Stimulated activated CD8-positive, alpha-beta memory T cell treated with anti-CD3 and anti-CD28 coated beads, Interleukin-15, amount 100 ng/mL, for 24 hours (primary cell): ENCODE data around the gene RDH16.

Experiments
- DNase-seq: peaks from one replicate; pipeline ENCODE4 v3.0.0-alpha.2; 2020; ENCODE audit warnings: low read depth

The RDH16 gene, protein sequence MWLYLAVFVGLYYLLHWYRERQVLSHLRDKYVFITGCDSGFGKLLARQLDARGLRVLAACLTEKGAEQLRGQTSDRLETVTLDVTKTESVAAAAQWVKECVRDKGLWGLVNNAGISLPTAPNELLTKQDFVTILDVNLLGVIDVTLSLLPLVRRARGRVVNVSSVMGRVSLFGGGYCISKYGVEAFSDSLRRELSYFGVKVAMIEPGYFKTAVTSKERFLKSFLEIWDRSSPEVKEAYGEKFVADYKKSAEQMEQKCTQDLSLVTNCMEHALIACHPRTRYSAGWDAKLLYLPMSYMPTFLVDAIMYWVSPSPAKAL

GRCh38 chr12:56957229-56958052 lies at the start of gene RDH16:
RDH16 (minus strand) TSS chr12:56957608; CDS start chr12:56957462, 146 bp downstream.
- no peak for DNase-seq

DNA sequence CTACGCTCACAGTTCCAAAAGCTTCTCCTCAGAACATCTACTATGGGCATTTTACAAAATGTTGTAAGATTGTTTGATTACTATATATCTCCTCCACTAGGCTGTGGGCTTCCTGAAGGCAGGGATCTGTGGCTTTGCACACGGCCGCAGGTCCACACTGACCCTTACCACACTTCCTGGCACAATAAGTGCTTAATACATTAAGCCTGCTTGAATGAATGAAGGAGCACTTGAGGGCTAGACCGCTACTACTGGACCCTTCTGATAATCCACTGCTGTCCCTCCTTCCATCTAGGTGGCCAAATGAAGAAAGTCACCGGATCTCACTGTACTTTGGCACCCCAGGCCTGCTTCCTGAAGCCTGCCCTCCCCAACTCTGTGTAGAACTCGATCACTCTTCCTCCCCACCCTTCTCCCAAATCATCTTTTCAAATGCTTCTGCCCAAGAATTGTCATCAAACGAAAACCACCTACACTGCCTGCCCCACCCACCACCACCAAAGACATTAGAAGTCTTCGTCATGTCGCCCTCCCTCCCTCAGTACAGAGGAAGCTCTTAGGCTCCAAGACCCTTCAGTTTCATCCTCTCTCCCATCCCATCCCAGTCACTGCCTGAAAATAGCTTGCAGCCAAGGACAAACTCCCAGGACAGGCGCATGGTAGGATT lies 49.5 kb upstream of the RDH16 start:
- no peak for DNase-seq

DNA sequence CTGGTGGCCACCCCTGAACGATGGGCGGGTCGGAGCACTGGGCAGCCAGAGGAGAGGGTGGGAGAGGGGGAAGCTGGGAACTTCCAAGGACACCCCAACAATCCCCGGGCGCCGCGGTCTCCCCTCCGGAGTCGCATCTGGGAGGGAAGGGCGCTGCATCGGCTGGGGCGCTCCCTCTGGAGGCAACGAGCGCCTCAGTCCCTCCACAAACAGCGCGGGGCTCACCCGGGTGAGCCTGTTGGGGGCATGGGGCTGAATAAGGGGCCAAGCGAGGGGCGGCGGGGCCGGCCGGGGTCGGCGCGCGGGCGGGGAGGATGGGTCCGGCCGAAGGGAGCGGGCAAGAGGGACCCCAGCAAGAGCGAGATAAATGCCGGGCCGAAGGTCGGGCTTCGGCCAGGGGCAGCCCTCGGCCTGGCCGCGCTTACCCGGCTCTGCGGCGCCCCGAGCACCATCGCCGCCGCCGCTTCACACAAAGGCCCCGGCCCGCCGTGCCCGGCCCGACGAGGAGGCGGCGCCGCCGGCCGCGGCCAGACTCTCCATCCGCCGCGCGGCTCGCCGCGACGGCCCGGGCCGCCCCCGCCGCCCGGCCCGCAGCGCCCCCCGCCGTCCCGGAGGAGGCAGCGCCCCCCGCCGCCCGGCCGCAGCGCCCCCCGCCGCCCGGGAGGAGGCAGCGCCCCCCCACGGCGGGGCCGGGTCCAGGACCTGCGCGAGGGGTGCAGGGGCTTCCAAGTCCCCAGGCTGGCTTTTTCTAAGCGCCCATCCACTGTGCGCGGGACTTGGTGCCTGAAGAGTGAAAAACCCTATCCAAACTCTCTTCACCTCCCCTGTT lies 48.8 kb upstream of the RDH16 start, which contains the start of gene ZBTB39:
TSS of gene ZBTB39 (minus strand) at position 567 of the 829 bp plus-strand sequence. CDS start 1,629 bp downstream, outside the sequence.
- DNase-seq, result peak; percentile 47

DNA sequence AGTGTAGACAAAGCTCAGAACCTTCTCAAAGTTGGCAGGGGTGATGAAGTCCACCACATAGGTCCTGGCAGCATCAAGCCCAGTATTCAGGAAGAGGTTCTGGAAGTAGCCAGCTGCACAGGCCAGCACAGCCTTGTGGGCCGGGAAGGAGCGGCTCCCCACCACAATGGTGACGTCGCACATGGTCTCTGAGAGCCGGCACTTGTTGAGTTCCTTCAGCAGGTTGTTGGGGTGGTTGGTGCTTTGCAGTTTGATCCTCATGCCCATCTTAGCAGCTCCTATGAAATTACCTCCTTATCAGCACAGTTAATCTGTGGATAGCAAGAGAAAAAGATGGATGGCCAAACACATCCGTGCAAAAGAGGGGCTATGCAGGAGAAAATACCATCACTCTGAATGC lies 47.2 kb upstream of the RDH16 start:
- DNase-seq, result no peak

DNA sequence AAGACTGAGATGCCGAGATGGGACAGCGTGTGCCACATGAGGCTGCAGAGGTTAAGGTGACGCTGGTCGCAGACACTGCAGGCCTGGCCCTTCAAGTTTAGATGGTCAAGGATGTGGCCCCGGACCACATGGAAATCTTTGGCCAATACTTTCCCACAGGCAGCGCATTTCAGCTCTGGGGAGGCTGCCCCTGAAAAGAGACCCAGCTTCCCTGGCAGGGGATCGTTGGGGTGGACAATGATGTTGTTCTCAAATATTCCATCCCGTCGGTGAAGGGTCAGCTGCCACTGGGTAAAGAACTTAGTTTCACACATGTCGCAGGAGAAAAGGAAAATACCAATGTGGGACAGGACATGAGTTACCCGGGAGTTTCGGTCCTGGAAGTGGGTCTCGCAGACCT lies 46.0 kb upstream of the RDH16 start:
- DNase-seq, result no peak

DNA sequence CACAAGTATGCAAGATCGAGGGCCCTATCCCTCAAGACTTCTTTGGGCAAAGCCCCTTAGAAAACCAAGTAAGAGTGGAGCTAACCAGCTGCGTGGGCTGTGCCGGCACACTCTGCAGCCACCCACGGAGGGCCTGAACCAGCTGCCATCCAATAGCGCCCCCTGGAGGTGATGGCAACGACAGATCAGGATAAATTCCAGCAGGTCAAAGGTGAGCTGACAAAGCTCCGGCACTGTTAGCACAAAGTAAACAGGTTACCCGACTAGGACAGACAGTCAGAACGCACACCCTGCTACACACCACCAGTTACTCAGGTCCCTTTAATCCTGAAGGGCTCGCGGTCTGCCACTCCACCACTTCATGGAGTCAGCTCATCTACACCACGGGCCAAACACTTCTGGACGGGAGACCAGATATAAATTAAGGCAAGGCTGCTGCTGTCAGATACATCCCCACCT lies 44.1 kb upstream of the RDH16 start:
- peak; percentile 31 for DNase-seq

GRCh38 chr12:57000393-57000792 lies 43.0 kb upstream of the RDH16 start:
- no peak for DNase-seq

DNA sequence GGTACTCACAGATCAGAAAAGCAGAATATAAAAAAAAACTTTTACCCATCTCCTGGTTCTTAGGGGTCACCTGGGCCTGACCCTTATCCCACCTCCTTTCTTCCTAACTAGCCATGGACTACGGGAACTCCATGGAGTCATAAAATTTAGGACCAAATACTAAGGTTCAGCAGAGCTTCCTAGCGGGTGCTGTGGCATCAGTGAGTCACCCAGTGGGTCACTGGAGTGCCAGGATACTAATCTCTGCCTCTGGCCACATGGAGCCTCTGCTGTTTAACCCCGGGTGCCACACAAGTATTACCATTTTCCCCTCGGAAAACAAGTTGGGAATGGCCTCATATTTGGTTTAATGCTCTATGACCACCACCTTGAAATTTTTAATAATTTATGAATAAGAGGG lies 42.0 kb upstream of the RDH16 start:
- DNase-seq, result no peak

DNA sequence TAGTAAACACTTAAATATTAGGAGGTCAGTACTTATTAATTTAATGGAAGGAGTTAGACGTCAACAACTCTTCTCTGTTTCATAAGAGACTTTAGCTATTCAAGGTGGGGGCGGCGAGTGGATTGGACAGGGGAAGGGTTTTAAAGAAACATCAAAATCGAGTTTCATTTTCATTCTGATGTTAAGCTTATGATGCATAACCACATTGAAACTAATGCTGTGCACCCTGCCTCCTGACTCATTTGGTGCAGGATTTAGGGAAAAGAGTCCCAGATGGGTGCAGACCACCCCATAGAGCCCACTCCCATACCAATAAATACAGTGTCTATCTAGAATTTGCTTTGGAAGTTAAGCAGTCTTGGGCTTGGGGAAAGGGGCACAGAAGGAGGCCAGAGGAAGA lies 41.6 kb upstream of the RDH16 start:
- DNase-seq, result no peak

DNA sequence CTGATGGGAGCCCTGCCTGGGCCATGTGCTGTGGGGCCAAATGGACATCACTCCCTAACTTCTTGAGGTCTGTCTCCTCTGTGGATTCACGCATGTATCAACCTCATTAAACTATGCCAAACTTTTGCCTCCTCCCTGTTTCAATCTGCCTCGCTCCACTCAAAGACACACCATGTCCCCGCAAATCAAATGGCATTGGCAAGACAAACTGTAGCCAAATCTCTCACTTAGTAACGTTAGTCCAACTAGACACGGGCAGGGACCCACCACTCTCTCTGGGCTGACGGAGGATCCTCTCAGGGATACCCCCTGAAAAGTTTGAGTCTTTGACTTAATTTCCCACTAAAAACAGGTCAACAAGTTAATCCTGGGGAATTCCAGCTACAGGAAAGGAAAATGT lies 40.9 kb upstream of the RDH16 start:
- no peak for DNase-seq

- no peak for DNase-seq
Measured at GRCh38 chr12:56996793-56997545, 39.6 kb upstream of the RDH16 start.

GRCh38 chr12:56995930-56996496 lies 38.6 kb upstream of the RDH16 start:
- no peak for DNase-seq

DNA sequence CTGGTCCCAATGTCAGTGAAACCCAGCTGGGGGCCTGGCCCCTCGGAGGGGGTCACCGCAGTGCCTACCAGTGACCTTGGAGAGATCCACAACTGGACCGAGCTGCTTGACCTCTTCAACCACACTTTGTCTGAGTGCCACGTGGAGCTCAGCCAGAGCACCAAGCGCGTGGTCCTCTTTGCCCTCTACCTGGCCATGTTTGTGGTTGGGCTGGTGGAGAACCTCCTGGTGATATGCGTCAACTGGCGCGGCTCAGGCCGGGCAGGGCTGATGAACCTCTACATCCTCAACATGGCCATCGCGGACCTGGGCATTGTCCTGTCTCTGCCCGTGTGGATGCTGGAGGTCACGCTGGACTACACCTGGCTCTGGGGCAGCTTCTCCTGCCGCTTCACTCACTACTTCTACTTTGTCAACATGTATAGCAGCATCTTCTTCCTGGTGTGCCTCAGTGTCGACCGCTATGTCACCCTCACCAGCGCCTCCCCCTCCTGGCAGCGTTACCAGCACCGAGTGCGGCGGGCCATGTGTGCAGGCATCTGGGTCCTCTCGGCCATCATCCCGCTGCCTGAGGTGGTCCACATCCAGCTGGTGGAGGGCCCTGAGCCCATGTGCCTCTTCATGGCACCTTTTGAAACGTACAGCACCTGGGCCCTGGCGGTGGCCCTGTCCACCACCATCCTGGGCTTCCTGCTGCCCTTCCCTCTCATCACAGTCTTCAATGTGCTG lies 38.0 kb upstream of the RDH16 start:
- no peak for DNase-seq

DNA sequence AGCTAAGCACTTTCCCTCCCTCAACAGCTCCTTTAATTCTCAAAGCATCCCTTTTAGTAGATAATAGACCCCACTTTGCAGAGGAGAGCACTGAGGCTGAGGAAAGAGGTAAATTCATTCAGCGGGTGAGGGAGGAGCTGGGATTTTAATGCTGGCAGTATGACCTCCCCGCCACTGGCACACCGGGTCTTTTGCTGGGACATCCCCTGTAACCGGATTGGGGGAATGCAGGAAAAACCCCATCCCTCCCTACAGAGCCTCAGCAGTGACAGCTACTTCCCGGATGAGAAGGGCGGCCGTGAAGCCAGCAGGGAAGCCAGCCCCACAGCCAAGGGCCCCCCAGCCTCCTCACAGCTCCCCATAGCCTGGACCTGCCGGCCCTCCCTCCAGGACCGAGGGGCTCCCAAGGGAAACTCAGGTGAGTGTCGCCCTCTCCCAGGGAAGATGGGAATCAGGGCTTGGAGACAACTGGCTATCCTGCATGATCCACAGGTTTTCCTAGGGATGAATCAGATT lies 36.9 kb upstream of the RDH16 start:
- no peak for DNase-seq

DNA sequence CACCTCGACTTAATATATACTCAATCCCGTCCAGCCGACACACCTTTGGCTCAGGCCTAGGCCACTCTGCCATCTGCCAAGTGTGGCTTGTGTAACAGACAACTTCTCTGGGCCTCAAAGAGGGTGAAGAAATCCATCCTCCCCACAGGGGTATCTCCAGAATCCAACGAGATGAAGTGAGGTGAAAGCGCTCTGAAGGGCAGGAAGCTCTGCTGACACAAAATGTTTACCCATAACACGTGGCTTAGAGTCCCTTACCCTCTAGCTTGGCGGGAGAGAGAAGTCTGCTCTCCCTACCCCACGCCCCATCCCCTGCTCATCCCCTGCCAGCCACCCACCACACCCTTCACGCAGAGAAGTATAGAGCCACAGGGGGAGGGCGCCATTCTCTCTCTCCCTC lies 35.9 kb upstream of the RDH16 start:
- DNase-seq, result no peak

DNA sequence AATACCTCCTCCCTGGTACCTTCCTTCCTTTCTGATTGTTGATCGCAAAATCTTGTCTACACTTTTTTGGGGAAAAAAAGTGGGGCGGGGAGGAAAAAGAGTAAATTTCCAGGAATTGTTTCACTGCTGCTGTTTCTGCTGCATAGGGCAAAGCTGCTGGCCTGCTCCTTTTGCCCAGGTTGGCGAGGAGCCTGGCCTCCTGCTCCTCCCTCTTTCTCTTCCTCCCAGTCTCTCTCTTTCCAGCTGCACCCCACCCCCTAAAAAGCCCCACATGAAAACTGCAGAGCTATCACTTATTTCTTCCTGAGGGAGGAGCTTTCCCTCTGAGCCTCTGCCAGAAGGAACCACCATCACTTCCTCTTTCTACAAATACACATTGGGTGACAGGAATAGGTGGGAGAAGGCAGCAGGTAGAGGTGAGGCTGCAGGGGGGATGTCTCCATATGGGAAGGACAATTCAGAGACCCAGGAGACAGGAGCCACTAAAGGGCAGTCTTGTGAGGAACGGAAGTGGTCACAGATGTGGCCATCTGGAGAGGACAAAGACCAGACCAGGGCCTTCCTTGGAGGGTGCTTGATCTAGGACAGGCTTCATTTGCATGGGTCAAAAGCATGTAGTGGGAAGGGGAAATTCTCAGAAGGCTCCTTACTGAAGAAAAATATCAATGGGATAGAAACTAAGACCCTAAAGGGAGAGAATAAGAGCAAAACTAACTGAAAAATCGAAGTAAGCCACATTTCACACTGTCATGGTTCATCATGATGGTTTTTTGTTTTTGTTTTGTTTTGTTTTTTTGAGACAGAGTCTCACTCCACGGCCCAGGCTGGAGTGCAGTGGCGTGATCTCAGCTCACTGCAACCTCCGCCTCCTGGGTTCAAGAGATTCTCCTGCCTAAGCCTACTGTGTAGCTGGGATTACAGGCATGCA lies 34.2 kb upstream of the RDH16 start:
- DNase-seq, result no peak

DNA sequence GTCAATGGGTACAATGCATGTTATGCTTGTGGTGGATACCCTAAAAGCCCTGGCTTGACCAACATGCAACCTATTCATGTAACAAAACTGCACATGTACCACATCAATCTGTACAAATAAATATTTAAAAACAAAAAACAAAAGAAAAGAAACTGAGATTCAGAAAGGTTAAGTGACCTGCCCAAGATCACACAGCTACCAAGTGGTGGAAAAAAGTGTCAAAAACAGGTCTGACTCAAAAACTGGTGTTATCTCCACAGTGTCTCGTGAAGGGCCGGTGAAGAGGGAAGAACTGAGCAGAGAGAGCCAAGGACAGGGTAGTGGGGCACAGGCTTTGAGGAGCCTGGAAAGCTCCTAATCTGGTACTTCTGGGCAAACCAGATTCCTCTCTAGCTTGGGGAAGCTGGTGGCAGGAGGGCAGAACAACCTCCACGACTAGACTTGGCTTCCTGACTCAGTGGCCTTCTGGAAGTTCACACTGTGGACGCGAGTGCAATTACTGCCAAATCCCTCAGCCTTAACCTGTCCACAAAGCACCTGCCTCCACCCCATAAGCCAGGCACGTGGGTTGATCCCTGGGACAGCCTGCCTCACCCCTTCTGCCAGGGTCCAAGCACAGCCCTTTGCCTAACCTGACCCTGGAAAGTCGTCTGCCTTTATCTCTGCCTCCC lies 33.4 kb upstream of the RDH16 start:
- no peak for DNase-seq
